Measurements from ENCODE around the gene LIMK2. TPM values are rescaled to one million over a fixed set of nuclear protein-coding genes. Genes with fewer than 3 reads are reported as not detected.

The LIMK2 gene
- total and polyA plus RNA-seq, 4 donors, result 6.6 to 39.2 (median 13.4) TPM

- 84% methylated on average over 13 of the region's 13 CpGs for WGBS
- H3K4me1 ChIP-seq (ENCODE audit: control insufficient read depth in 4 of 4, insufficient read depth in 4 of 4, low read length in 3 of 4), result peaks cover 3 to 22% (median 11%) of the 10 kb centered on the region in 4 donors
- TF ChIP-seq HNF4A (conservative IDR thresholded peaks at IDR 0.05), result no peak
- no peak for TF ChIP-seq EGR1 (IDR thresholded peaks at IDR 0.05; ENCODE audit: low read depth in 2 of 2)
- no peak for TF ChIP-seq JUND (IDR thresholded peaks at IDR 0.05)
- no peak for TF ChIP-seq RXRA (IDR thresholded peaks at IDR 0.05)
- TF ChIP-seq NR2F2 (IDR thresholded peaks at IDR 0.05), result no peak
- TF ChIP-seq, protein P1, sequence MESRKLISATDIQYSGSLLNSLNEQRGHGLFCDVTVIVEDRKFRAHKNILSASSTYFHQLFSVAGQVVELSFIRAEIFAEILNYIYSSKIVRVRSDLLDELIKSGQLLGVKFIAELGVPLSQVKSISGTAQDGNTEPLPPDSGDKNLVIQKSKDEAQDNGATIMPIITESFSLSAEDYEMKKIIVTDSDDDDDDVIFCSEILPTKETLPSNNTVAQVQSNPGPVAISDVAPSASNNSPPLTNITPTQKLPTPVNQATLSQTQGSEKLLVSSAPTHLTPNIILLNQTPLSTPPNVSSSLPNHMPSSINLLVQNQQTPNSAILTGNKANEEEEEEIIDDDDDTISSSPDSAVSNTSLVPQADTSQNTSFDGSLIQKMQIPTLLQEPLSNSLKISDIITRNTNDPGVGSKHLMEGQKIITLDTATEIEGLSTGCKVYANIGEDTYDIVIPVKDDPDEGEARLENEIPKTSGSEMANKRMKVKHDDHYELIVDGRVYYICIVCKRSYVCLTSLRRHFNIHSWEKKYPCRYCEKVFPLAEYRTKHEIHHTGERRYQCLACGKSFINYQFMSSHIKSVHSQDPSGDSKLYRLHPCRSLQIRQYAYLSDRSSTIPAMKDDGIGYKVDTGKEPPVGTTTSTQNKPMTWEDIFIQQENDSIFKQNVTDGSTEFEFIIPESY (IDR thresholded peaks at IDR 0.05), result no peak
- TF ChIP-seq RAD21 (IDR thresholded peaks at IDR 0.05), result no peak
- TF ChIP-seq GABPA (IDR thresholded peaks at IDR 0.05 in 1 of 2, conservative IDR thresholded peaks at IDR 0.05 in 1 of 2), result no peak
- TF ChIP-seq, protein P2, sequence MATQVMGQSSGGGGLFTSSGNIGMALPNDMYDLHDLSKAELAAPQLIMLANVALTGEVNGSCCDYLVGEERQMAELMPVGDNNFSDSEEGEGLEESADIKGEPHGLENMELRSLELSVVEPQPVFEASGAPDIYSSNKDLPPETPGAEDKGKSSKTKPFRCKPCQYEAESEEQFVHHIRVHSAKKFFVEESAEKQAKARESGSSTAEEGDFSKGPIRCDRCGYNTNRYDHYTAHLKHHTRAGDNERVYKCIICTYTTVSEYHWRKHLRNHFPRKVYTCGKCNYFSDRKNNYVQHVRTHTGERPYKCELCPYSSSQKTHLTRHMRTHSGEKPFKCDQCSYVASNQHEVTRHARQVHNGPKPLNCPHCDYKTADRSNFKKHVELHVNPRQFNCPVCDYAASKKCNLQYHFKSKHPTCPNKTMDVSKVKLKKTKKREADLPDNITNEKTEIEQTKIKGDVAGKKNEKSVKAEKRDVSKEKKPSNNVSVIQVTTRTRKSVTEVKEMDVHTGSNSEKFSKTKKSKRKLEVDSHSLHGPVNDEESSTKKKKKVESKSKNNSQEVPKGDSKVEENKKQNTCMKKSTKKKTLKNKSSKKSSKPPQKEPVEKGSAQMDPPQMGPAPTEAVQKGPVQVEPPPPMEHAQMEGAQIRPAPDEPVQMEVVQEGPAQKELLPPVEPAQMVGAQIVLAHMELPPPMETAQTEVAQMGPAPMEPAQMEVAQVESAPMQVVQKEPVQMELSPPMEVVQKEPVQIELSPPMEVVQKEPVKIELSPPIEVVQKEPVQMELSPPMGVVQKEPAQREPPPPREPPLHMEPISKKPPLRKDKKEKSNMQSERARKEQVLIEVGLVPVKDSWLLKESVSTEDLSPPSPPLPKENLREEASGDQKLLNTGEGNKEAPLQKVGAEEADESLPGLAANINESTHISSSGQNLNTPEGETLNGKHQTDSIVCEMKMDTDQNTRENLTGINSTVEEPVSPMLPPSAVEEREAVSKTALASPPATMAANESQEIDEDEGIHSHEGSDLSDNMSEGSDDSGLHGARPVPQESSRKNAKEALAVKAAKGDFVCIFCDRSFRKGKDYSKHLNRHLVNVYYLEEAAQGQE (IDR thresholded peaks at IDR 0.05), result no peak
- peak overlapping the region in 1 of 2 donors; percentile 57 for H3K27ac ChIP-seq (ENCODE audit: low read depth in 1 of 2, low read length in 2 of 2)
- no peak for DNase-seq (ENCODE audit: low spot score)
- no peak overlapping the region for H3K4me3 ChIP-seq (ENCODE audit: low read depth in 1 of 3, low read length in 3 of 3)
- H3K9me3 ChIP-seq (ENCODE audit: control insufficient read depth in 4 of 4, low read length in 3 of 4), result no peaks in the 10 kb centered on the region
- no peaks in the 10 kb centered on the region for H3K27me3 ChIP-seq (ENCODE audit: control insufficient read depth in 4 of 4, insufficient read depth in 4 of 4, low read length in 3 of 4)
- peaks cover 0 to 2% (median 0%) of the 10 kb centered on the region in 4 donors for H3K36me3 ChIP-seq (ENCODE audit: control insufficient read depth in 4 of 4, insufficient read depth in 3 of 4, low read depth in 1 of 4, low read length in 3 of 4)
- peak overlapping the region in 1 of 2 donors; percentile 83 for H3K9ac ChIP-seq (ENCODE audit: low read depth in 1 of 2, low read length in 2 of 2)
Observed at GRCh38 chr22:31289344-31289743, 77.2 kb downstream of the LIMK2 start.

GRCh38 chr22:31290494-31291471 lies 78.7 kb downstream of the LIMK2 start:
- TF ChIP-seq RXRA (IDR thresholded peaks at IDR 0.05) (peak; percentile 13 to 43), FOXA2 (IDR thresholded peaks at IDR 0.05) (peak; percentile 62), RAD21 (IDR thresholded peaks at IDR 0.05) (no peak), YY1 (IDR thresholded peaks at IDR 0.05) (no peak), MAX (IDR thresholded peaks at IDR 0.05) (peak; percentile 29), FOXA1 (IDR thresholded peaks at IDR 0.05) (peak; percentile 42), JUND (IDR thresholded peaks at IDR 0.05) (peak; percentile 49 to 55), SP1 (IDR thresholded peaks at IDR 0.05) (peak; percentile 68), TAF1 (conservative IDR thresholded peaks at IDR 0.05) (no peak)
- TF ChIP-seq, protein P3, sequence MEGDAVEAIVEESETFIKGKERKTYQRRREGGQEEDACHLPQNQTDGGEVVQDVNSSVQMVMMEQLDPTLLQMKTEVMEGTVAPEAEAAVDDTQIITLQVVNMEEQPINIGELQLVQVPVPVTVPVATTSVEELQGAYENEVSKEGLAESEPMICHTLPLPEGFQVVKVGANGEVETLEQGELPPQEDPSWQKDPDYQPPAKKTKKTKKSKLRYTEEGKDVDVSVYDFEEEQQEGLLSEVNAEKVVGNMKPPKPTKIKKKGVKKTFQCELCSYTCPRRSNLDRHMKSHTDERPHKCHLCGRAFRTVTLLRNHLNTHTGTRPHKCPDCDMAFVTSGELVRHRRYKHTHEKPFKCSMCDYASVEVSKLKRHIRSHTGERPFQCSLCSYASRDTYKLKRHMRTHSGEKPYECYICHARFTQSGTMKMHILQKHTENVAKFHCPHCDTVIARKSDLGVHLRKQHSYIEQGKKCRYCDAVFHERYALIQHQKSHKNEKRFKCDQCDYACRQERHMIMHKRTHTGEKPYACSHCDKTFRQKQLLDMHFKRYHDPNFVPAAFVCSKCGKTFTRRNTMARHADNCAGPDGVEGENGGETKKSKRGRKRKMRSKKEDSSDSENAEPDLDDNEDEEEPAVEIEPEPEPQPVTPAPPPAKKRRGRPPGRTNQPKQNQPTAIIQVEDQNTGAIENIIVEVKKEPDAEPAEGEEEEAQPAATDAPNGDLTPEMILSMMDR (IDR thresholded peaks at IDR 0.05; ENCODE audit: low read depth, low read length, missing input control), result no peak
- TF ChIP-seq, protein P2 (IDR thresholded peaks at IDR 0.05), result no peak
- TF ChIP-seq, protein P4, sequence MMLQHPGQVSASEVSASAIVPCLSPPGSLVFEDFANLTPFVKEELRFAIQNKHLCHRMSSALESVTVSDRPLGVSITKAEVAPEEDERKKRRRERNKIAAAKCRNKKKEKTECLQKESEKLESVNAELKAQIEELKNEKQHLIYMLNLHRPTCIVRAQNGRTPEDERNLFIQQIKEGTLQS (IDR thresholded peaks at IDR 0.05), result no peak
- H3K4me3 ChIP-seq (ENCODE audit: low read depth in 1 of 3, low read length in 3 of 3), result peak overlapping the region; percentile 21 to 62 (median 57)
- peak overlapping the region; percentile 69 to 75 for H3K27ac ChIP-seq (ENCODE audit: low read depth in 1 of 2, low read length in 2 of 2)
- WGBS, result 2% methylated on average over 94 of the region's 95 CpGs
- H3K9ac ChIP-seq (ENCODE audit: low read depth in 1 of 2, low read length in 2 of 2), result peak overlapping the region; percentile 72 to 85
- H3K36me3 ChIP-seq (ENCODE audit: control insufficient read depth in 4 of 4, insufficient read depth in 3 of 4, low read depth in 1 of 4, low read length in 3 of 4), result peaks cover 0 to 2% (median 0%) of the 10 kb centered on the region in 4 donors
- no peaks in the 10 kb centered on the region for H3K9me3 ChIP-seq (ENCODE audit: control insufficient read depth in 4 of 4, low read length in 3 of 4)
- DNase-seq (ENCODE audit: low spot score), result peak; percentile 90
- H3K27me3 ChIP-seq (ENCODE audit: control insufficient read depth in 4 of 4, insufficient read depth in 4 of 4, low read length in 3 of 4), result no peaks in the 10 kb centered on the region
- H3K4me1 ChIP-seq (ENCODE audit: control insufficient read depth in 4 of 4, insufficient read depth in 4 of 4, low read length in 3 of 4), result peaks cover 3 to 22% (median 12%) of the 10 kb centered on the region in 4 donors

All from liver (tissue), 9 donors.